ENCODE measurements around the gene ABCB6.

ABCB6 gene

GRCh38 chr2:219182331-219183150 lies 36.2 kb downstream of the ABCB6 start:
- no peak for TF ChIP-seq CTCF (IDR thresholded peaks at IDR 0.05; ENCODE audit: control insufficient read depth, insufficient read depth, low read depth, low read length, missing control alignments)
- no peak overlapping the region for H3K4me3 ChIP-seq (ENCODE audit: control insufficient read depth, low read depth, low read length)
- no peak for DNase-seq (ENCODE audit: low read depth)

DNA sequence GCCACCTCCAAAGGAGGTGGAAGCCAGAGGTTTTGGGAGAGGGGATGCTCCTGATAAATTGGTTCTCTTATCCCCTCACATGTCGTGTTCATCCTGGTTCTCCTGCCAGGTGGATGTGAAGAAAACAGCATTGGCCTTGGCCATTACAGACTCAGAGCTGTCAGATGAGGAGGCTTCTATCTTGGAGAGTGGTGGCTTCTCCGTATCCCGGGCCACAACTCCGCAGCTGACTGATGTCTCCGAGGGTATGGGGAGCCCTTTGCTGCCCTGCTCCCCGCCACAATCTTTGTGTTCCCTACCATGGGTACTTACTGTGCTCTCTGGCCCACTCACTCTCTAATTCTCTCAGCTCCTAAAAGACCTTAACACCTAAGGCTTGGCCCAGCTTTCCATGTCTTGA lies 37.2 kb downstream of the ABCB6 start:
- no peak for TF ChIP-seq CTCF (IDR thresholded peaks at IDR 0.05; ENCODE audit: control insufficient read depth, insufficient read depth, low read depth, low read length, missing control alignments)
- H3K4me3 ChIP-seq (ENCODE audit: control insufficient read depth, low read depth, low read length): no peak overlapping the region
- DNase-seq (ENCODE audit: low read depth): no peak

DNA sequence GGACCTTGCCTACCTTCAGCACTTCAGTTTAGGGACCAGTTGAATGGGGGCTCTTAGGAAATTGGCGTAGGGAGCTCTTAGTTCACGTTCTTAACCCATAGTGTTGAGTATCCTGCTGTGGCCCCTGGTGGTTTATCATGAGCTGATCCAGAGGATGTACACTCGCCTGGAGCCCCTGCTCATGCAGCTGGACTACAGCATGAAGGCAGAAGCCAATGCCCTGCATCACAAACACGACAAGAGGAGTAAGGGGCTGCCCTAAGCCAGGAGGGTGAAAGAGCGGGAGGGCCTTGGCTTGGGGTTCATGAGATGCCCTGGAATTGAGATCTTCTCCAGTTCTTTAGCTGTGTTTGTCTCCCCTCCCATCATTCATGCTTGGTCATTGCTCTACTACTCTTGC lies 37.8 kb downstream of the ABCB6 start:
- TF ChIP-seq CTCF (IDR thresholded peaks at IDR 0.05; ENCODE audit: control insufficient read depth, insufficient read depth, low read depth, low read length, missing control alignments): no peak
- H3K4me3 ChIP-seq (ENCODE audit: control insufficient read depth, low read depth, low read length): no peak overlapping the region
- DNase-seq (ENCODE audit: low read depth): no peak

- TF ChIP-seq CTCF (IDR thresholded peaks at IDR 0.05; ENCODE audit: control insufficient read depth, insufficient read depth, low read depth, low read length, missing control alignments): no peak
- H3K4me3 ChIP-seq (ENCODE audit: control insufficient read depth, low read depth, low read length): peak overlapping the region; percentile 1; the same call in 1 of the 2 replicates
- DNase-seq (ENCODE audit: low read depth): no peak
Observed at GRCh38 chr2:219179601-219180465, 38.9 kb downstream of the ABCB6 start.

- H3K4me3 ChIP-seq (ENCODE audit: control insufficient read depth, low read depth, low read length): peak overlapping the region; percentile 76
- DNase-seq (ENCODE audit: low read depth): no peak
- TF ChIP-seq CTCF (IDR thresholded peaks at IDR 0.05; ENCODE audit: control insufficient read depth, insufficient read depth, low read depth, low read length, missing control alignments): no peak
Observed at GRCh38 chr2:219178377-219179175, 40.2 kb downstream of the ABCB6 start.

Measured in AG09309 (cell line).